ENCODE results near the gene ZDHHC22. TPM values are rescaled to one million over a fixed set of nuclear protein-coding genes. Genes with fewer than 3 reads are reported as not detected.

ZDHHC22 gene
- total RNA-seq, 3 donors from 2014 or later, result 1.7 TPM; not detected in 2

GRCh38 chr14:77104393-77104792, 37.2 kb downstream of the ZDHHC22 start:
- H3K4me1 ChIP-seq (ENCODE audit: low read depth), result peaks cover 34% of the 10 kb centered on the region
- ATAC-seq (no peak), DNase-seq (no peak)
- no peak overlapping the region for H3K4me3 ChIP-seq
- intact Hi-C loops (cut with DNase I, micrococcal nuclease), result no loop called here
- H3K36me3 ChIP-seq (ENCODE audit: low read depth), result no peaks in the 10 kb centered on the region
- no peaks in the 10 kb centered on the region for H3K9me3 ChIP-seq
- no peak for TF ChIP-seq CTCF (IDR thresholded peaks at IDR 0.05)

GRCh38 chr14:77103951-77104350, 37.6 kb downstream of the ZDHHC22 start:
- intact Hi-C loops (cut with DNase I, micrococcal nuclease), result no loop called here
- Histone ChIP-seq H3K9me3 (no peaks in the 10 kb centered on the region), H3K4me1 (ENCODE audit: low read depth) (peaks cover 39% of the 10 kb centered on the region), H3K36me3 (ENCODE audit: low read depth) (no peaks in the 10 kb centered on the region), H3K4me3 (no peak overlapping the region)
- DNase-seq, result no peak
- no peak for TF ChIP-seq CTCF (IDR thresholded peaks at IDR 0.05)
- no peak for ATAC-seq

GRCh38 chr14:77103475-77103874, 38.1 kb downstream of the ZDHHC22 start:
- no peak overlapping the region for H3K4me3 ChIP-seq
- intact Hi-C loops (cut with DNase I, micrococcal nuclease), result no loop called here

GRCh38 chr14:77102154-77102553, 39.4 kb downstream of the ZDHHC22 start:
- no peak overlapping the region for H3K4me3 ChIP-seq
- intact Hi-C loops (cut with DNase I, micrococcal nuclease), result no loop called here
- H3K9me3 ChIP-seq, result no peaks in the 10 kb centered on the region
- ATAC-seq, result peak; percentile 16
- H3K4me1 ChIP-seq (ENCODE audit: low read depth), result peaks cover 41% of the 10 kb centered on the region
- TF ChIP-seq CTCF (IDR thresholded peaks at IDR 0.05), result no peak
- DNase-seq, result peak in 2 of 3 donors; percentile 47 to 58
- H3K36me3 ChIP-seq (ENCODE audit: low read depth), result no peaks in the 10 kb centered on the region

More at GRCh38 chr14:77103475-77103874, 38.1 kb downstream of the ZDHHC22 start:
- H3K36me3 ChIP-seq (ENCODE audit: low read depth), result no peaks in the 10 kb centered on the region
- TF ChIP-seq CTCF (IDR thresholded peaks at IDR 0.05), result no peak
- ATAC-seq (no peak), DNase-seq (no peak)
- peaks cover 41% of the 10 kb centered on the region for H3K4me1 ChIP-seq (ENCODE audit: low read depth)
- no peaks in the 10 kb centered on the region for H3K9me3 ChIP-seq

GRCh38 chr14:77100961-77101360, 40.6 kb downstream of the ZDHHC22 start:
- no peaks in the 10 kb centered on the region for H3K9me3 ChIP-seq
- no peak for ATAC-seq
- TF ChIP-seq CTCF (IDR thresholded peaks at IDR 0.05), result no peak
- H3K4me1 ChIP-seq (ENCODE audit: low read depth), result peaks cover 49% of the 10 kb centered on the region
- H3K36me3 ChIP-seq (ENCODE audit: low read depth), result no peaks in the 10 kb centered on the region
- intact Hi-C loops (cut with DNase I, micrococcal nuclease), result no loop called here
- H3K4me3 ChIP-seq, result no peak overlapping the region
- DNase-seq, result no peak
